ENCODE measurements around the gene CXorf49B. TPM values are rescaled to one million over a fixed set of nuclear protein-coding genes. Genes with fewer than 3 reads are reported as not detected.
"Not testable (repeated sequence)": the region's sequence is repeated elsewhere in the genome, so short reads cannot be mapped to it uniquely, and the experiment has no call there.

Gene CXorf49B
- total RNA-seq: not detected

GRCh38 chrX:71763049-71763448 lies at the start of gene CXorf49B:
Gene CXorf49B, plus strand, starts transcription at chrX:71763349. Its CDS starts 75 bp downstream, at chrX:71763424.
- DNase-seq (ENCODE audit: low spot score in 2 of 2); H3K36me3 ChIP-seq; H3K27ac ChIP-seq; H3K4me3 ChIP-seq; H3K4me1 ChIP-seq; H3K9me3 ChIP-seq; H3K27me3 ChIP-seq: not testable (repeated sequence)
- no CpG with 5 or more reads among the region's 34 CpGs for whole genome bisulfite sequencing

GRCh38 chrX:71714064-71714463 lies 49.1 kb upstream of the CXorf49B start:
- DNase-seq (ENCODE audit: low spot score in 2 of 2); H3K27ac ChIP-seq; H3K4me3 ChIP-seq; H3K27me3 ChIP-seq; H3K4me1 ChIP-seq; H3K9me3 ChIP-seq; H3K36me3 ChIP-seq: not testable (repeated sequence)
- no CpG with 5 or more reads among the region's 14 CpGs for WGBS

- WGBS: no CpG with 5 or more reads among the region's 8 CpGs
- not testable (repeated sequence) for H3K4me1 ChIP-seq; H3K4me3 ChIP-seq; H3K9me3 ChIP-seq; H3K36me3 ChIP-seq; DNase-seq (ENCODE audit: low spot score in 2 of 2); H3K27me3 ChIP-seq; H3K27ac ChIP-seq
Measured at GRCh38 chrX:71715551-71715950, 47.6 kb upstream of the CXorf49B start.

- not testable (repeated sequence) for H3K36me3 ChIP-seq; DNase-seq (ENCODE audit: low spot score in 2 of 2); H3K4me3 ChIP-seq; H3K9me3 ChIP-seq; H3K27me3 ChIP-seq; H3K4me1 ChIP-seq; H3K27ac ChIP-seq
- no CpG with 5 or more reads among the region's 12 CpGs for WGBS
Measured at GRCh38 chrX:71716323-71716722, 46.8 kb upstream of the CXorf49B start.

GRCh38 chrX:71718185-71718584 lies 45.0 kb upstream of the CXorf49B start, which contains the start of gene CXorf49:
Gene CXorf49, minus strand, starts transcription at chrX:71718285. Its CDS starts 134 bp downstream, at chrX:71718151.
- no CpG with 5 or more reads among the region's 30 CpGs for WGBS
- not testable (repeated sequence) for H3K27ac ChIP-seq; H3K27me3 ChIP-seq; DNase-seq (ENCODE audit: low spot score in 2 of 2); H3K4me3 ChIP-seq; H3K36me3 ChIP-seq; H3K9me3 ChIP-seq; H3K4me1 ChIP-seq

GRCh38 chrX:71719195-71719594 lies 44.0 kb upstream of the CXorf49B start:
- H3K4me1 ChIP-seq; H3K9me3 ChIP-seq; H3K4me3 ChIP-seq; H3K27me3 ChIP-seq; H3K27ac ChIP-seq; DNase-seq (ENCODE audit: low spot score in 2 of 2); H3K36me3 ChIP-seq: not testable (repeated sequence)
- WGBS: no CpG with 5 or more reads among the region's 30 CpGs

- not testable (repeated sequence) for H3K4me1 ChIP-seq; H3K36me3 ChIP-seq; H3K27me3 ChIP-seq; H3K9me3 ChIP-seq; H3K4me3 ChIP-seq; H3K27ac ChIP-seq; DNase-seq (ENCODE audit: low spot score in 2 of 2)
- WGBS: no CpG with 5 or more reads among the region's 20 CpGs
Measured at GRCh38 chrX:71720289-71720886, 42.8 kb upstream of the CXorf49B start.

- H3K4me3 ChIP-seq; H3K4me1 ChIP-seq; H3K27ac ChIP-seq; DNase-seq (ENCODE audit: low spot score in 2 of 2); H3K36me3 ChIP-seq; H3K27me3 ChIP-seq; H3K9me3 ChIP-seq: not testable (repeated sequence)
- no CpG with 5 or more reads among the region's 20 CpGs for WGBS
Measured at GRCh38 chrX:71760688-71761281, 2.4 kb upstream of the CXorf49B start.

GRCh38 chrX:71764832-71765231 lies 1.7 kb downstream of the CXorf49B start:
- not testable (repeated sequence) for H3K4me1 ChIP-seq; H3K27ac ChIP-seq; H3K9me3 ChIP-seq; H3K4me3 ChIP-seq; H3K27me3 ChIP-seq; H3K36me3 ChIP-seq; DNase-seq (ENCODE audit: low spot score in 2 of 2)
- WGBS: no CpG with 5 or more reads among the region's 11 CpGs

- H3K9me3 ChIP-seq; H3K4me1 ChIP-seq; H3K27ac ChIP-seq; H3K4me3 ChIP-seq; DNase-seq (ENCODE audit: low spot score in 2 of 2); H3K36me3 ChIP-seq; H3K27me3 ChIP-seq: not testable (repeated sequence)
- WGBS: no CpG with 5 or more reads among the region's 8 CpGs
Measured at GRCh38 chrX:71765613-71766012, 2.5 kb downstream of the CXorf49B start.

- not testable (repeated sequence) for H3K36me3 ChIP-seq; H3K4me1 ChIP-seq; H3K4me3 ChIP-seq; DNase-seq (ENCODE audit: low spot score in 2 of 2); H3K9me3 ChIP-seq; H3K27me3 ChIP-seq; H3K27ac ChIP-seq
- no CpG with 5 or more reads among the region's 14 CpGs for WGBS
Measured at GRCh38 chrX:71767134-71767533, 4.0 kb downstream of the CXorf49B start.

GRCh38 chrX:71778322-71778721 lies 15.2 kb downstream of the CXorf49B start:
- not testable (repeated sequence) for H3K4me3 ChIP-seq; H3K27ac ChIP-seq; H3K9me3 ChIP-seq; H3K36me3 ChIP-seq; H3K27me3 ChIP-seq; DNase-seq (ENCODE audit: low spot score in 2 of 2); H3K4me1 ChIP-seq
- no CpG with 5 or more reads among the region's 12 CpGs for WGBS

GRCh38 chrX:71782225-71782949 lies 19.2 kb downstream of the CXorf49B start:
- not testable (repeated sequence) for DNase-seq (ENCODE audit: low spot score in 2 of 2); H3K27ac ChIP-seq; H3K27me3 ChIP-seq; H3K36me3 ChIP-seq; H3K9me3 ChIP-seq; H3K4me1 ChIP-seq; H3K4me3 ChIP-seq
- no CpG with 5 or more reads among the region's 10 CpGs for WGBS

- not testable (repeated sequence) for H3K27ac ChIP-seq; H3K4me1 ChIP-seq; H3K27me3 ChIP-seq; H3K4me3 ChIP-seq; H3K36me3 ChIP-seq; H3K9me3 ChIP-seq; DNase-seq (ENCODE audit: low spot score in 2 of 2)
- no CpG with 5 or more reads among the region's 7 CpGs for WGBS
Measured at GRCh38 chrX:71782950-71783299, 19.8 kb downstream of the CXorf49B start.

Measured in suprapubic skin (tissue), 4 donors.